ENCODE measurements around the gene LALBA.

DNA sequence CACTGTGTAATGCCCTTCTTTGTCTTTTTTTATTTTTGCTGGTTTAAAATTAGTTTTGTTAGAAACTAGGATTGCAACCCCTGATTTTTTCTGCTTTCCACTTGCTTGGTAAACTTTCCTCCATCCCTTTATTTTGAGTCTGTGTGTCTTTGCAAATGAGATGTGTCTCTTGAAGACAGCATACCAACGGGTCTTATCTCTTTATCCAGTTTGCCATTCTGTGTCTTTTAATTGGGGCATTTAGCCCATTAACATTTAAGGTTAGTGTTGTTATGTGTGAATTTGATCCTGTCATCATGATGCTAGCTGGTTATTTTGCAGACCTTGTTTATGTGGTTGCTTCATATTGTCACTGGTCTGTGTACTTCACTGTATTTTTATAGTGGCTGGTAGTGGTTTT, 43.5 kb upstream of the LALBA start:
- TF ChIP-seq, protein P1, sequence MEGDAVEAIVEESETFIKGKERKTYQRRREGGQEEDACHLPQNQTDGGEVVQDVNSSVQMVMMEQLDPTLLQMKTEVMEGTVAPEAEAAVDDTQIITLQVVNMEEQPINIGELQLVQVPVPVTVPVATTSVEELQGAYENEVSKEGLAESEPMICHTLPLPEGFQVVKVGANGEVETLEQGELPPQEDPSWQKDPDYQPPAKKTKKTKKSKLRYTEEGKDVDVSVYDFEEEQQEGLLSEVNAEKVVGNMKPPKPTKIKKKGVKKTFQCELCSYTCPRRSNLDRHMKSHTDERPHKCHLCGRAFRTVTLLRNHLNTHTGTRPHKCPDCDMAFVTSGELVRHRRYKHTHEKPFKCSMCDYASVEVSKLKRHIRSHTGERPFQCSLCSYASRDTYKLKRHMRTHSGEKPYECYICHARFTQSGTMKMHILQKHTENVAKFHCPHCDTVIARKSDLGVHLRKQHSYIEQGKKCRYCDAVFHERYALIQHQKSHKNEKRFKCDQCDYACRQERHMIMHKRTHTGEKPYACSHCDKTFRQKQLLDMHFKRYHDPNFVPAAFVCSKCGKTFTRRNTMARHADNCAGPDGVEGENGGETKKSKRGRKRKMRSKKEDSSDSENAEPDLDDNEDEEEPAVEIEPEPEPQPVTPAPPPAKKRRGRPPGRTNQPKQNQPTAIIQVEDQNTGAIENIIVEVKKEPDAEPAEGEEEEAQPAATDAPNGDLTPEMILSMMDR (IDR thresholded peaks at IDR 0.05) = no peak
- TF ChIP-seq RFX5 (IDR thresholded peaks at IDR 0.05) = no peak
- TF ChIP-seq KDM5A (IDR thresholded peaks at IDR 0.05) = no peak
